ENCODE data around the gene MYMK.

Gene MYMK

DNA sequence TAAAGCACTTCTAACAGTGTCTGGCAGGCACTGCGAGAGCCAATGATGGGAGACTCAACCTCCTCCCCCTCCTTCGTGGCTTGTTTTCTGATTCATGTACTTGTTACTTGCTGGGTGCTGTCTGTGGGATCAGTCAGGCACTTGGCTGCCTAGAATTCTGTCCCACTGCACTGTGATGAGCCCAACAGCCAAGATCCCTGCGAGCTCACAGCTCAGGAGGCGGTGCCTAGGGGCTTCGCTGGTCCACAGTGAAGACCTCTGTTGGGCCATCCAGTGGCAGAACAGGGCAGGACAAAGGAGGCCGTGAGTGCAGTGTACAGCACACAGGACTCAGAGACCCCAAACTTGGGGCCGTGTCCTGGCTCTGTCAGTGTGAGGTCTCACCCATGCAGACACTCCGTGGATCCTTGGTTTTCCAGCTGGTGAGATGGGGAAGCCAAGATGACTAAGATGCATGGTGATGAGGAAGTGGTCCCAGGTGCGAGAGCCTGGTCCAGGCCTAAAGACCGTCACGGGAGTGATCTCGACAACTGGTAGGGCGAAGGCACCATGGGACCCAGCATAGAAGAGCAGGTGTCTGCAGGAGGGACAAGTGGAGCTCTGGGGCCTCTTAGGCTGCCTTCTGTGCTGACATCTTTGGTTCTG lies 19.5 kb downstream of the MYMK start:
- peak; percentile 38 for DNase-seq (ENCODE audit: low spot score)

DNA sequence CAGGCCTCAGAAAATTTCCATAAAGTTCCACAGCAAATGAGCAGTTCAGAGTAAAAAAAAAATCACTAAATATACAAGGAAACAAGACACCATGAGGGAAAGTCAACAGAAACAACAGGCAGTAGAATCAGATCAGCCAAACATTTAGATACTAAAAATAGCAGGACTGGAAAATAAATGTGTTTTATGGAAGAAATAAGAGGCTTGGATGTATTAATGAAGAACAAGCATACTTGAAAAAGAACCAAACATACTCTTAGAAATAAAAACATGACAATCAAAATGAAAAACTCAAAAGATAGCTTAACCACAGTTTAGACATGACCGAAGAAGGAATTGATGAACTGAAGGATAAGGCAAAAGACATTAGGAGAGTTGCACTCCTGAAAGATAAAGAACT lies 22.6 kb downstream of the MYMK start:
- no peak for DNase-seq (ENCODE audit: low spot score)

DNA sequence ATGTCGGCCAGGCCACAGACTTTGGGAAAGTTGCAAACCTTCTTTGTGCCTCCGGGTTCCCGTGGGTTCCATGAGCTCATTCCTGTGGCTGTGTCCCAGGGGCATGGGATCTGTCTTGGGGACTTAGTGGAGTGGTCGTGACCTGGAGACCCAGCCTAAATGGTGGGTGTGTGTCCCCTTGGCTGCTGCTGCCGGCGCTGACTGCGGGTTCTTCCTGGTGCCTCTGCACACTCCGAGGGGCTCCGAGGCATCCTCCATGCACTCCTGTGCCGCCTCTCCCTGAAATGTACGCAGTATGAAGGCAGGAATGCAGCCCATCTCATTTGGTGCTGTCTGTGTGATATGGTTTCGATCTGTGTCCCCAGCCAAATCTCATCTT lies 24.9 kb downstream of the MYMK start:
- DNase-seq (ENCODE audit: low spot score) = no peak

DNA sequence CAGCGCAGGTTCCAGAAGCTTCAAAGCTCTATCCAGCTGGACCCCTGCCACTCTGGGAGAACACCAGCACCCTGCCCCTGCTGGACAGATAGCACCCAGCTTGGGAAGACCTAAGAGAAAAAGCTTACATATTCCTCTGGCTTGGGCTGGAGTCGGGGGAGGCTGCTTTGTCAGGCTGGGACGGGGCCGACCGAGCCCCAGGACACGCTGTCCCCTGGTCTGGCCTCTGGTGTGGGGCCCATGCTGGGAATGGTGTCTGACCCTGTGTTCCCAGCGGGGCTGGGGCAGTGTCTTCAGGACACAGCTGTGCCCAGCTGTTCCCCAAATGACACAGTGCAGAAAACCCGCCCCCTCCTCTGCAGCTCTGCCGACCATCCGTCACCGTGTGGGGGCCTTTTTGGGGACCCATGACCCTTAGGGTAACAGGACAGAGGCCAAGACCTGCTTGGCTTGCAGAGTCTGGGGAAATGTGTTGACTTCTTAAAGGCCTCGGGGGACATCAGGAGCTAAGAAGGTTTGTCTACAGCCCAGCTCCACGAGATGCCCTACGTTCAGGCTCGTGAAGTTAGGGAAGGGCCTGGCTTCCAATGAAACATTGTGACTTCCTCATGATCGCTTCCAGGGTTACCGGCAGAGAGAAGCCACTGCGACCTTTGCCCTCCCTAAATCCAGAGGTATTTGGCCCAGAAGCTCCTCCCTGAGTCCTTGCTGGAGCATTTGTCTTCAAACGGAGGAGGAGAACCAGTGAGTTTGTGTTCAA lies 25.4 kb downstream of the MYMK start:
- DNase-seq (ENCODE audit: low spot score) = no peak

DNA sequence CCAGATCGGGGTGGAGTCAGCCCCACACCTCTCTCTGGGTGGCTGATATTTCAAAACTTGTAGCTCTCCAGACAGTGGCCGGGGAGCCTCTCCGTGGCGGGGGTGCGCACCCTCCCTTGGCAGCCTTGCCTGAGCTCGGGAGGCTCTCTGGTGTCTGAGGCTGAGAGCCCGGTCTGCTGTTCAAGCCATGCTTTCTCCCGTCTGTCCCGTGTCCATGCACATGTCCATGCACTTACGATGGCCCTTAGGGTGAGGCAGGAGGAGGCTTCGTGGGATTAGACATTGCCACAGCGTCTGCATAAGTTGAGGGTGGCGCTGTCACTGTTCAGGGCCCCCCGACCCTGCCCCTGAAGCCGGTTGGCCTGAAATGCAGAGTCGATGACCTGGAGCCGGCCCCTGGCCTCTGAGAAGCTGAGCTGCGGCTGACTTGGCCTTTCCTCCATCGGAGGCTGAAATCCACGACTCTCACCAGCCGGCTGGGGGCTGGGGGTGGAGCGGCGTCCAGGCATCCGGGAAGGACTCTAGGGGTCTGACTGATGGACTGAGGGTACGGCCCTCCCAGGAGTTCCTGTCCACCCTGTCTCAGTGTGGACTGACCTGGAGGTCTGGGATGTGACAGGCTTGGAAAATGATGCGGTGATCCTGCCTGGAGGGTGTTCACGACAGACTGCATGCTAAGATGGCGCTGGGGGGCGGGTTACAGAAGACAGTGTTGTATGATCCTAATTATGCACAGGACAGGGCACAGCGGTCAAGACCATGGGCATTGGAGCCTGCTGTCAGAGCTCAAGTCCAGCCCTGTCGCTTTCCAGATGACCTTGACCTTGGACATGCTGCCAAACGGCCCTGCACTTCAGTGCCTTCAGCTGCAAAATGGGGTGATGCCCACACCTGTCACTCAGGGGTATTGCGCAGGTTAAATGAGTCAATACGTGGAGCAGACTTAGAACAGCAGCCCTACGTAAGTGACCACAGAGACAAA lies 27.6 kb downstream of the MYMK start:
- DNase-seq (ENCODE audit: low spot score) = no peak

DNA sequence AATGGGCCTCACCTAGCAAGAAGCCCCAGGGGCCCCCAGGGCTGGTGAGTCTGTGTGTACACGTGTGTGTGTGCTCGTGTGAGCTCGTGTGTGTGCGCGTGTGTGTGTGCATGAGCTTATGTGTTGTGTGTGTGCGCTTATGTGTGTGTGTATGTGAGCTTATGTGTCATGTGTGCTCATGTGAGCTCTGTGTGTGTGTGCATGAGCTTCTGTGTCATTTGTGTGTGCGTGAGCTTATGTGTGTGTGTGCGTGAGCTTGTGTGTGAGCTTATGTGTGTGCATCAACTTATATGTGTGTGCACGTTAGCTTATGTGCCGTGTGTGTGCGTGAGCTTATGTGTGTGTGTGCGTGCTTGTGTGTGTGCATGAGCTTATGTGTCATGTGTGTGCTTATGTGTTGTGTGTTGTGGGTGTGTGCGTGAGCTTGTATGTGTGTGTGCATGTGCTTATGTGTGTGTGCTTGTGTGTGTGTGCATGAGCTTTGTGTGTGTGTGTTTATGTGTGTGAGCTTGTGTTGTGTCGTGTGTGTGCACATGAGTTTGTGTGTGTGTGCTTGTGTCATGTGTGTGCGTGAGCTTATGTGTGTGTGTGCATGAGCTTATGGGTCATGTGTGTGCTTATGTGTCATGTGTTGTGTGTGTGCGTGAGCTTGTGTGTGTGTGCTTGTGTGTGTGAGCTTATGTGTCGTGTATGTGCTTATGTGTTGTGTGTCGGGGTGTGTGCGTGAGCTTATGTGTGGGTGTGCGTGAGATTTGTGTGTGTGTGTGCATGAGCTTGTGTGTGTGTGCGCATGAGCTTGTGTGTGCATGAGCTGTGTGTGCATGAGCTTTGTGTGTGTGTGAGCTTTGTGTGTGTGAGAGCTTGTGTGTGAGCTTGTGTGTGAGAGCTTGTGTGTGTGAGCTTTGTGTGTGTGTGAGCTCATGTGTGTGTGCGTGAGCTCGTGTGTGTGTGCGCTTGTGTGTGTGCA lies 29.1 kb downstream of the MYMK start:
- DNase-seq (ENCODE audit: low spot score) = no peak

DNA sequence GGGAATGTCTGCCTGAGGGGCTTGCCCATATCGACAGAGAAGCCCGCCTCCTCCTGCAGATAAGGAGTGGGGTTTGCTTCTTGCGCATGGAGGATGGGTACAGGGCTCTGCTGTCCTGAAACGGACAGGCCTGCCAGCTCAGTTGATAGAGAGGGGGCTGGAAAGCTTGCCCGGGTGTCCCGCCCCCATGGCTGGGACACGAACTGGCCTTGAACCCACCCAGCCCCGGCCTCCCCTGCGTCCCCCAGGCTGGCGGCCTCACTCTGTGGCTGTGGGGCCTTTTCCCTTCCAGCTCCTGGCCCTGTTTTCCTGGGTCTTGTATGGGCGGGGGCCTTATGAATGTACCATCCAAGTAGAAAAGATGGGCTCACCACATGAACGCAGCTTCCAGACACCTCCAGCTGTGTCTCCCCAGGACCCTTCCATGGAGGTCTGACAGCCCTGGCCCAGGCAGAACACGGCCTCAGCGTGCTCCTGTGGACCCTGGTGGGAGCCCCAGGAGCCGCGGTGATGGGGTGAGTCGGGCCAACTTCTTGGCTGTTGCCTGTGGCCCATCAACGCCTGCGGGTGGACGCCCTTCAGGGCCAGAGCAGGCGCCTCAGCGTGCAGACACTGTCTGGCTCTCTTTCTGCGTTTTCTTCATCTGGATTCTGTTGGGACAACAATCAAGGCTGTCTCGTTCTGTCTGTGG lies 30.0 kb downstream of the MYMK start:
- no peak for DNase-seq (ENCODE audit: low spot score)

DNA sequence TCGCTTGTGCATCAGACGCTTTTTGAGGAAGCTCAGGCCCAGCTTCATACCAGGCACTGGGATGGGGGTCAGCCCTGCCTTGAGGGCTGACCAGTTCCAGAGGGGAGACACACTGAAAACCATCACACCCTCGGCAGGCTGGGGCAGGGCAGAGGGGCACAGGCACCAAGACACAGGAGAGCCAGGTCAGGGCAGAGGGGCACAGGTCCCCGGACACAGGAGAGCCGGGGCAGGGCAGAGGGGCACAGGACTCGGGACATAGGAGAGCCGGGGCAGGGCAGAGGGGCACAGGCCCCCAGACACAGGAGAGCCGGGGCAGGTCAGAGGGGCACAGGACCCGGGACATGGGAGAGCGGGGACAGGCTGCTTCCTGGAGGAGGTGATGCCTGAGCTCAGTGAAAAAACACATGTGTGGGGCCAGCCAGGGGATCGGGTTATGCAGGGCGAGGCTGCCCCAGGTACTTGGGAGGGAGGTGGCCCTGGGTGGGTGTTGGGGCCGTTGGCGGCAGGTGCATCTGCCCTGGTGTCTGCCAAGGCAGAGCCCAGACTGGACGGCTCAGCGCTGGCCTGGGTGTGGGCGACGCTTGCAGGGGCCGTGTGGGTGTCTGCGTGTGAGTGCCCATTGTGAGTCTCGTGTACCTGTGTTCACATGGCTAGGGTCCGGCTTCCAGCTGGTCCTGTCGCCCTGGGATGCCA lies 30.8 kb downstream of the MYMK start:
- DNase-seq (ENCODE audit: low spot score) = no peak

DNA sequence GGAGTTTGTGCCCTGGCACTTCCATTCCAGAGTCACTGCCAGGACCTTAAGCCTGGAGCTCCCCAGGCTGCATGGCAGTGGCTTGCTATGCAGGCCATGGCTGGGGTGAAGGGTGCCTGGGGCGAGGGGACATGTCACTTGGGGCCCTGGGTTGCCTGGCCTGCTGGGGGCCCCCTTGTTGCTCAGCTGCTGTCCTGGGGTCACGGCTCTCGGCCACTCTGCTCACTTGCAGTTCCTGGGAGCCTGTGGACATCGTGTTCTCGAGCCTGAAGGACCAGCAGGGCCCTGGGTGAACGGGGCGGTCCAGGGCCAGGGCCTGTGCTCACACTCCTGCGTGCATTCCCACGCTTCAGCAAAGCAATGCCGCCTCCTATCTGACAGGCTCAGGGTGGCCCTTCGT lies 31.3 kb downstream of the MYMK start:
- no peak for DNase-seq (ENCODE audit: low spot score)

DNA sequence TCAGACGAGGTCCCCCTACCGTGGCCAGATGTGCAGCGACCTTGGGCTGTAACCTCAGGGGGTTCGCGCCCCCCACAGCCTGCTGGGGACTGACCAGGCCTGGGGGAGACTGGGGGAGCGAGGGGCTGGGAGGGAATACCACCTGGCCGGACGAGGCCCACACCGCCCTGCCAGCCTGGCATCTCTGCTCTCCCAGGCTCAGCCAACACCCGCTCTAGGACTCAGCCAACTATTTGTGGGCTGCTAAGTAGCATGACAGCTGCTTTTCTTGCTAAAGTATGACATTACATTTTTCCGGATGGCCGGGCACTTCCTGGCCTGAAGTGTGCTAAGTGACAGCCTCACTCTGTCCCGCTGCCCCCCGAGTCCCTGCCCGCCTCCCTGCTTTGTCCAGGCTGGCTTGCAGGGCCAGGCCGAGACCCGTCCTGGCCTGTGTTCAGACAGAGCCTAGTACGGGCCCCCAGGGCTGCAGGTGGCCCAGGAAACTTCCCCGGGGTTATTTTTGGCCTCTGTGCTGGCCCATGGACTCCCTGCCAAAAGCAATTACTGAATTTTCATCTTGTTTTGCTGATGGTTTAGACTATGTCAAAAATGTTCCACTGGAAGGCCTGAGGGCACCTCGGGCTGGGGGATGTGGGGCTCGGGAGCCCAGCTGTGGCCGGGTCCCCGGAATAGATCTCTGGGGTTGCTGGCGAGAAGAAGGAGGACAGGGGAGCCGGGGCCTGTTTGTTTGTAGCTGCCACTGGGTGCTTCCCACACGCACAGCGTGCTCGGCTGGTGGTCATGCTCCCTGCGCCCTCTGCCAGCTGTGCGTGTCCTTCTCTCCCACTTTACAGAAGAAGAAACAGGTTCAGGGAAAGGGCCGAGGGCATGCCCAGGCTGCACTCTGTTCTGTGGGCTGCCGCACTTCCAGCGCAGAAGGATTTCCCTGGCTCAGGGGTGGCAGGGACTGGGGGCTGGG lies 32.4 kb downstream of the MYMK start:
- peak; percentile 82 for DNase-seq (ENCODE audit: low spot score)

DNA sequence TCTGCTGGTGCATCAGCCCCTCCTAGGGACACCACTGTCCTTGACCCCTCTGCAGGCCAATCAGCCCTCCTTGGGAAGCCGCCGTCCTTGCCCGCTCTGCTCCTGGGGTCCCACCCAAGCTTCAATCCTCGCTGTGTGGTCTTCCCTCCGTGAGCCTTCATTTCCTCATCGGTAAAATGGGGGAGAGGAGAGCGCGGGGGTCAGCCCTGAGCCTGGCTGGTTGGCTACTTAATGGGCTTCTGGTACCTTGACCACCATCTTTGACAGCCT lies 33.2 kb downstream of the MYMK start:
- DNase-seq (ENCODE audit: low spot score) = no peak

DNA sequence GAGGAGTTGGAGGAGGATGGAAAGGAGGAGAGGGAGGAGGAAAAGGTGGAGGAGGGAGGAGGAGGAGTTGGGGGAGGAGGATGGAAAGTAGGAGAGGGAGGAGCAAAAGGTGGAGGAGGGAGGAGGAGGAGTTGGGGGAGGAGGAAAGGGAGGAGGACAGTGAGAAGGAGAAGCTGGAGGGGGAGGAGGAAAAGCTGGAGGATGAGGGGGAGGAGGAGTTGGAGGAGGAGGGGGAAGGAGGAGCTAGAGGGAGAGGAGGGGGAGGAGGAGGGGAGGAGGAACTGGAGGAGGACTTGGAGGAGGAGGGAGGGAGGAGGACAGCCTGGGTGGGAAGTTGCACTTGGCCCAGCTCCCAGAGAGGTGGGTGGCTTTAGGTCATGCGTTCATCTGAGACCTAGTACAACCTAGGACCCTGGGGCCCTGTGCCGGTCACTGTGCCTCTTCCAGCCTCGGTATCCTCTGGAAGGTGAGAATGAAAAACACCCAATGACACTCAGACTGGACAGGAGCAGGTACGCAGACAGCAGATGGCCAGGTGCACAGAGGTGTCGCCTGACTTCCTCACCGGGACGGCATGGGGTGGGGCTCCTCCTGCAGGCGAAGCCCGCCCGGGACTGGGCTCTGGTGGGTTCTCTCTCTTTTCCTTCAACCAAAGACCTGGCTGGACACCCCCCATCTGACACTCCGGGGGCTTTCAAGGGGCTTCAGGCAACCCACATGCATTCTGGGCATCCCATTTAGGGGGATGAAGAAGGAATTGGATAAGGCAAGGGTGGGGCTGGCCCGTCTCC lies 33.7 kb downstream of the MYMK start:
- DNase-seq (ENCODE audit: low spot score) = no peak

DNA sequence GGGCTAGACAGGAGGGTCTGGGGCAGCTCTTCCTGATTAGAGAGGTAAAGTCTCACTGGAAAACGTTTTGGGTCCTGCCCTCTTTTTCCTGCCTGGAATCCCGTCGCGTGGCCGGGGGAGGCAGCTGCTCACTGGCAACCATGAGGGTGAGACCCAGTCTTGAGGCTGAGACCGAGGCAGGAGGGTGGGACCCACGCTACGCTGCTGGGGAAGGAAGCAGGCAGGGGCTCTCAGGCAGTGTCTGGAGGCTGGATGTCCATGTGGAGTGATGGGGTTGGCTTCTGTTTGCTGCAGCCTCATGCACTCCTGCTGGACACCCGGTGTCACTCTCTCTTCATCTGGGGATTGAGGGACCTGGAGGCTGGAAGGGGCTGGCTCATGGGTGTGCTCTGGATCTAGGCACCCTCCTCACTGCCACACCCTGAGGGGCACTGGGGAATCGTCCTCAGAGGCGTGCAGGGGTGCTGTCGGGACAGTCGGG lies 34.5 kb downstream of the MYMK start:
- DNase-seq (ENCODE audit: low spot score) = no peak

DNA sequence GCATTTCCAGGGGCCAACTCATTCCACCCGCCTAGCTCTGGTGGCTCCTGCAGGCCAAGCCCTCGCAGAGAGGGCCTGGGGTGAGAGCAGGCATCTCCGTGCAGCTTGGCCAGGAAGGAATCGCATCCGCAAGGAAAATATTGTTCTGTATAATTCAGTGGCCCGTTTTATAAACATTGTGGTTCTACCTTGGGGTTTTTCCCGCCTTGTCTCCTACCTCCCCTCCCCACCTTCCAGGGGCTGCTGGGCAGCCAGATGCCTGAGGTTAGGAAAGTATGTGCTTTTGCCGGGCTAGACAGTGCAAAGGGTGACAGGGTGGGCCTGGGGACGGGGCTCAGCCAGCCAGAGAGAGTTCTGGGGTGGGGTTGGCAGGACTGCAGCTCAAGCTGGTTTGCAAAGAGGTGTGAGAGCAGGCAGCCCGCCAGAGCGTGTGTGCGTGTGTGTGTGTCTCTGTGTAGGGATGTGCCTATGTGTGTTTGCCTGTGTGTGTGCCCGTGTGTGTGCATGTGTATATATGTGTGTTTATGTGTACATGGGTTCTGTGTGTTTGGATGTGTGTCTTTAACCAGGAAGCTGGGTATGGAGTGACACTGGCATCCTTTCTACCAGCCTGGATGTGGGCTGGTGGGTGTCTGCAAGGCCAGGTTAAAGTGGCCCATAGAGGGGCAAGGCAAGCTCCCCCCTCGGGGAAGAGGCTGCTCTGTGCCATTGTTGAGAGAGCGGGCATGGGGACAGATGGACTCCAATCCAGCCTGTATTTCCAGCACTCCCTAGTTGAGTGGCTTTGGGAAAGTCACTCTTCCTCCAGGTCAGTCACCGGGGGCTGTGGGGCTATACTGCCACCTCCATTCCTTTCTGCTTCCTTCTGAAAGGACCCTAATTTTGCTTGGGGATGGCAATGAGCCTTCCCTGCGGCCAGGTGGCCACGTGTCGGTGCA lies 35.2 kb downstream of the MYMK start:
- no peak for DNase-seq (ENCODE audit: low spot score)

DNA sequence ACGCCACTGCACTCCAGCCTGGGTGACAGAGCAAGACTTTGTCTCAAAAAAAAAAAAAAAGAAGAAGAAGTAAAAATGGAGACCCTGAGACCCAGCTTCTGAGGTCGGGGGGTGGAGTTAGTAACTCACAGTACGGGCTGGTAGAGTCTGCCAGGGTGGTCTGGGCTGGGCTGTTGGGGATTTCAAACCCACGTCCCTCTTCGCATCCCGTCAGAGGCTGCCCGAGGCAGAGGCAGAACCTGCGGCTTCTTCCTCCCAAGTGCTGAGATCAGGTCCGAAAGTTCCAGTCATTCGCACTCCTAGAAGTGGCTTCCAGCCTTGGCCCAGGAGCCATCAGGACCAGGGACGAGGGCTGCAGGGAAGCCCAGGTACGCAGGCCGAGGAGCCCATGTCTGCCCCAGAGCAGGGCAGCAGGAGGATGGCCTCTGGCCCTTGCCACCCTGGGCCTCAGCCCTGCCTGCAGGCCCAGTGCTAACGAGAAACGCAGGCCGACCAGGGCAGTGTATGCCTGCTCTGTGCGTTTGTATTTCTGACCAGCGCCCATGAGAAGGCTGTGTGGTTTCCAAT lies 36.0 kb downstream of the MYMK start:
- DNase-seq (ENCODE audit: low spot score) = no peak

DNA sequence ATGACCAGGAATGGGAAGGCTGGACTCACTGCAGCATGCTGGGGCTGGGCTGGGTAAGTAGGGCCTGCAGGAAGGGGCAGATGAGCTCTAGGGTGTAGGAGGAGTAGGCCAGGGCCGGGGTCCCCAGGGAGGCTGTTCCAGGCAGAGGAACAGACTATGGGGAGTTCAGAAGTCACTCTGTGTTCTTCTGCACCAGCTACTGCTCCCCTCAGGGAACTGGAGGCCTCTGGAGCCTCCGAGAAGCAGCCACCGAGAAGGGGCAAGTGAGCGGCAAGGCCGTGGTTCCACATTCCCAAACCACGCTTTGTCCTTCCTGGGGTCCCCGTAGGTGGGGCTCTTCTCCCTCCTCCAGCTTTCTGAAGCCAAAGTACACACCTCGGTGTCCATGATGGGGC lies 37.4 kb downstream of the MYMK start:
- no peak for DNase-seq (ENCODE audit: low spot score)

Data from hepatic stellate cell (primary cell).